AG09319 (cell line): ENCODE measurements around the gene SPACDR.
"Not testable (repeated sequence)": the region's sequence is repeated elsewhere in the genome, so short reads cannot be mapped to it uniquely, and the experiment has no call there.

Experiments used
- DNase-seq: peaks from one replicate; pipeline ENCODE4 v3.0.0-alpha.2; 2010; ENCODE audit warnings: low read depth; ENCODE audit errors: extremely low read depth
- TF ChIP-seq, protein P1 (sequence below): IDR thresholded peaks from 2 replicates; pipeline ENCODE4 v1.5.1; 2011; ENCODE audit warnings: low read depth, mild to moderate bottlenecking, inconsistent platforms, low read length, moderate library complexity

Gene SPACDR

DNA sequence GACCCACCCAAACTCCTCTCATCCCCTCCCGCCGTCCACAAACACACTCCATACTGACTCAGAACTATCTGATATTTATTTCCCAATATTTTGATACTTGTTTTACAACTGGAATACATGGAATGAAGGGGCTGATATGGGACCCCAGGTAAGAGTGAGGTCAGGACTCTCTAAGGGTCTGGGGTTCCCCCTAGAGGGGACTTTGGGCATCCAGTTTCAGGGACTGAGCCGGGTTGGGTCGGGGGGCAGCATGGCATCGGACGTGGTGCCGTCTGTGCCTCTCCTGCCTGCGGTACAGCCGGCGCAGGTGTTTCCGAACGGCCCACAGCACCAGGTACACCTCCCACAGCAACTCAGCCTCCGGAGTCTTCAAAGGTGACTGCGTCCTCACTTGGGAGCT is 7.5 kb downstream of the SPACDR start:
- no peak for DNase-seq
- TF ChIP-seq, protein P1, sequence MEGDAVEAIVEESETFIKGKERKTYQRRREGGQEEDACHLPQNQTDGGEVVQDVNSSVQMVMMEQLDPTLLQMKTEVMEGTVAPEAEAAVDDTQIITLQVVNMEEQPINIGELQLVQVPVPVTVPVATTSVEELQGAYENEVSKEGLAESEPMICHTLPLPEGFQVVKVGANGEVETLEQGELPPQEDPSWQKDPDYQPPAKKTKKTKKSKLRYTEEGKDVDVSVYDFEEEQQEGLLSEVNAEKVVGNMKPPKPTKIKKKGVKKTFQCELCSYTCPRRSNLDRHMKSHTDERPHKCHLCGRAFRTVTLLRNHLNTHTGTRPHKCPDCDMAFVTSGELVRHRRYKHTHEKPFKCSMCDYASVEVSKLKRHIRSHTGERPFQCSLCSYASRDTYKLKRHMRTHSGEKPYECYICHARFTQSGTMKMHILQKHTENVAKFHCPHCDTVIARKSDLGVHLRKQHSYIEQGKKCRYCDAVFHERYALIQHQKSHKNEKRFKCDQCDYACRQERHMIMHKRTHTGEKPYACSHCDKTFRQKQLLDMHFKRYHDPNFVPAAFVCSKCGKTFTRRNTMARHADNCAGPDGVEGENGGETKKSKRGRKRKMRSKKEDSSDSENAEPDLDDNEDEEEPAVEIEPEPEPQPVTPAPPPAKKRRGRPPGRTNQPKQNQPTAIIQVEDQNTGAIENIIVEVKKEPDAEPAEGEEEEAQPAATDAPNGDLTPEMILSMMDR: no peak

DNA sequence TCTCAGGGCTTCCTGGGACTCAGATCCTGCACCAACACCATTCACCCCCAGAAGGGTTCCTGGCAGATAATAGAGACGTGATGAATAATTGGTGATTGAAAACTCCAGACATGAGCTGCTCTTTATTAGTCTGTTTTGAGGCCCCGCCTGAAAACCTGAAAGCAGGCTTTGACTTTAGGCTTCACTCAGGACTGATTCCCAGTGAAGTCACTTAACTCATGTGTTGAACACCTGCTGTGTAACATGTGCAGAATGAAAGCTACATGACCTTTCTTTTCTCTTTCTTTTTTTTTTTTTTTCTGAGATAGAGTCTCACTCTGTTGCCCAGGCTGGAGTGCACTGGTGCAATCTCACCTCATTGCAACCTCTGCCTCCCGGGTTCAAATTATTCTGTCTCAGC is 8.9 kb downstream of the SPACDR start:
- TF ChIP-seq, protein P1: no peak
- DNase-seq: no peak

DNA sequence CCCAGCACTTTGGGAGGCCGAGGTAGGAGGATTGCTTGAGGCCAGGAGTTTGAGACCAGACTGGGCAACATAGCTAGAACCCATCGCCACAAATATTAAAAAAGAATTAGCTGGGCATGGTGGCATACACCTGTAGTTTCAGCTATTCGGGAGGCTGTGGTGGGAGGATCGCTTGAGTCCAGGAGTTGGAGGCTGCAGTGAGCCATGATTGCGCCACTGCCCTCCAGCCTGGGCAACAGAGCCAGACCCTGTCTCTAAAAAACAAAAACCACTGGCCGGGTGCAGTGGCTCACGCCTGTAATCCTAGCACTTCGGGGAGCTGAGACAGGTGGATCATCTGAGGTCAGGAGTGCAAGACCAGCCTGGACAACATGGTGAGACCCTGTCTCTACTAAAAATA is 10.2 kb downstream of the SPACDR start:
- not testable (repeated sequence) for DNase-seq

DNA sequence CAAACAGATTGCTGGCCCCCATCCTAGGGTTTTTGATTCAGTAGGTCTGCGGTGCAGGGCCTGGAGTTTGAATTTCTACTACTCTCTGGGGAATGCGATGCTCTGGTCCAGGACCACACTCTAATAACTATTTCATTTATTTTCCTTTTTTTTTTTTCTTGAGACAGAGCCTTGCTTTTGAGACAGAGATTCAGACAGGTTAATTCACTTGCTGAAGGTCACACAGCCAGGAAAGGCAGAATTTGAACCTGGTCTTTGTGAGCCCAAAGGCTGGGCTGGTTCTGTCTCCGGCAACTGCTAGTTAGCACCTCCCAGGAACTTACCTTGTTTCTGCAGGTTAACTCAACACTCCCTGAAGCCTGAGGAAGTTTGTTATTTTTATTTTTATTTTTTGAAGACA is 11.5 kb downstream of the SPACDR start:
- TF ChIP-seq, protein P1: no peak
- DNase-seq: no peak

DNA sequence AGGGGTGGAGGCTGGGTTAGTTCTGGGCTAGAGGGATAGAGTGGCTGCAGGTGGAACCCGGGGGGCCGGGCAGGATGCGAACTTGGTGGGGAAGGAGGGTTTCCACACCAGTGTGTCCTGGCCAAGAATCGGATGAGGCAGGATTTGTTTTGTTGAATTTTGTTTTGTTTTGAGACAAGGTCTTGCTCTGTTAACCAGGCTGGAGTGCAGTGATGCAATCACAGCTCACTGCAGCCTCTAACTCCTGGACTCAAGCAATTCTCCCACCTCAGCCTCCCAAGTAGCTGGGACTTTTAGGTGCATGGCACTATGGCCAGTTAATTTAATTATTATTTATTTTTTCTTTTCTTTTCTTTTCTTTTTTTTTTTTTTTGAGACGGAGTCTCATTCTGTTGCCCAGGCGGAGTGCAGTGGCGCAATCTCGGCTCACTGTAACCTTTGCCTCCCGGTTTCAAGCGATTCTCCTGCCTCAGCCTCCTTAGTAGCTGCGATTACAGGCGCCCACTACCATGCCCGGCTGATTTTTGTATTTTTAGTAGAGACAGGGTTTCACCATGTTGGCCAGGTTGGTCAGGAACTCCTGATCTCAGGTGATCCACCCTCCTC is 14.8 kb downstream of the SPACDR start:
- TF ChIP-seq, protein P1: no peak
- no peak for DNase-seq

DNA sequence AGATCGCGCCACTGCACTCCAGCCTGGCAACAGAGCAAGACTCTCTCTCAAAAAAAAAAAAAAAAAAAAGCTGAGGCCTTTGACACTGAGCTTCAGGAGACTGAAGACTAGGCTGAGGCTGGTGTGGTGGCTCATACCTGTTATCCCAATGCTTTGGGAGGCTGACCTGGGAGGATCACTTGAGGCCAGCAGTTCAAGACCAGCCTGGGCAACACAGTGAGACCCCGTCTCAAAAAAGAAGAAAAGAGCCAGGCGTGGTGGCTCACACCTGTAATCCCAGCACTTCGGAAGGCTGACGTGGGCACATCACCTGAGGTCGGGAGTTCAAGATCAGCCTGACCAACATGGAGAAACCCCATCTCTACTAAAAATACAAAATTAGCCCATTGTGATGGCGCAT is 16.7 kb downstream of the SPACDR start:
- DNase-seq: not testable (repeated sequence)

DNA sequence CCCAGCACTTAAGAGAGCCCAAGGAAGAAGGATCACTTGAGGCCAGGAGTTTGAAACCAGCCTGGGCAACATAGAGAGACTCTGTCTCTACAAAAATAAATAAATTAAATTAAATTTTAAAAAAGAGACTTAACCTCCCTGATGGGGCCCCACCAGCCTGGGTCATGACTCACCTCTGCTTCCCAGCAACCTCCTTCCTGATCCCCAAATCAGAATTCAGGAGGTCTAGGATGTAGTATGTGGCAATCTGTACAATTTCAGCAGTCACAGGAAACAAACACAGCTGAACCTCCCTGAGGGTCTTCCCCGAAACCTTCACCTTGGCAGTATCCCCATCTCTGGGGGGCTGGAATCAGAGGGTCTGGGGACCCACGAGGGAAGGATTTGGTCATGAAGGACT is 18.0 kb downstream of the SPACDR start:
- DNase-seq: no peak

DNA sequence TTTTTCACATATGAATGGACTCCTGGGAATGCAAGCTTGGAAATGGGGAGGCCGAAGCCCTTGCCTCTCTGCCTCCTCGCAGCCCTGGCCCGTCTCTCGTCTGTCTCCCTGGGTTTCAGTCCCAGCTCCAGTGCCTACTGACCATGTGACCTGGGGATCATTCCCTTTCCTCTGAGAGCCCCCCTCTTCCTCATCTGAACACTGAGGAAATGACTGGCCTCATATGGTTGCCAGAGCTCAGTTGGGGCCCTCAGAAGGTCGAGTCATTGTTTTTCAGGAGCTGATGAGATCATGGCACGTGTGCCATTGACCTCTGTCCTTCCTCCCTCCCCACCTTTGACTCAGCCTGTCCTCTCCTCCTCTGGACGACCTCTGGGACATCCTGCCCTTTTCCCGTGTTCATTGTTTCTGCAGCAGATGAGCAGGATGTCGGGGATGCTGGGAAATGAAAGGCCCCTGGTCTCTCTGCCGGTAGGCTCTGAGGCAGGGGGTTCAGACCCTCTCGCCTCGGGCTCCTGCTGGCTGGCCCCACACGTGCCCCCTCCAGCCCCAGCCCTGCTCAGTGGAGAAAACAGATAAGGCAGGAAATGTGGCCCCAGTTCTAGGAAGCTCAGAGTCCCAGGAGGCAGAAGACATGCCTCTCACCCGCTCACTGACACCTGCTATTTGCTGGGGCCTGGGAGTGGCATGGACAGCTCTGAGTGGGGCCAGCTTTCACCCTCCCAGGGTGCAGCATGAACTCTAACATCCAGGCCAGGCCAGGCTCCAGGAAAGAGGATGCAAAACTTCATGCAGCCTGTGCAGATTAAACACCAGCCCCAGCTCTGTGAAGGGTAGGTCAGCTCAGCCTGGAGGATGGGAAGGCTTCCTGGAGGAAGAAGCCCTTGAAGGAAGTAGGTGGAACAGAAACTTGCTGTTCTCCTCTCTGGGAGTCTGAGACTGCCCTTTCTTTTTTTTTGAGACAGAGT is 19.5 kb downstream of the SPACDR start:
- no peak for DNase-seq
- TF ChIP-seq, protein P1: no peak

More for the DNA sequence above, 18.0 kb downstream of the SPACDR start:
- TF ChIP-seq, protein P1: no peak
